Epidermal melanocyte (primary cell): ENCODE data around the gene TLE6.
"Not testable (repeated sequence)": the region's sequence is repeated elsewhere in the genome, so short reads cannot be mapped to it uniquely, and the experiment has no call there.

Source experiments
- DNase-seq: peaks from one replicate; pipeline ENCODE4 v3.0.0; 2011; ENCODE audit warnings: low spot score; ENCODE audit not compliant: insufficient read length

Gene TLE6

GRCh38 chr19:3003046-3003445 lies 25.7 kb downstream of the TLE6 start:
- no peak for DNase-seq

GRCh38 chr19:3004522-3004921 lies 27.2 kb downstream of the TLE6 start:
- no peak for DNase-seq

- no peak for DNase-seq
These were observed 28.0 kb downstream of the TLE6 start for GRCh38 chr19:3005345-3005744.

GRCh38 chr19:3006075-3006767 lies 28.9 kb downstream of the TLE6 start:
- DNase-seq = no peak

GRCh38 chr19:3007975-3008374 lies 30.6 kb downstream of the TLE6 start:
- no peak for DNase-seq

- no peak for DNase-seq
These were observed 31.6 kb downstream of the TLE6 start for GRCh38 chr19:3008994-3009393.

- DNase-seq = no peak
These were observed 33.5 kb downstream of the TLE6 start for GRCh38 chr19:3010871-3011270.

GRCh38 chr19:3012059-3012458 lies 34.7 kb downstream of the TLE6 start:
- not testable (repeated sequence) for DNase-seq

- no peak for DNase-seq
These were observed 35.4 kb downstream of the TLE6 start for GRCh38 chr19:3012621-3013262.

GRCh38 chr19:3013263-3013725 lies 35.9 kb downstream of the TLE6 start:
- no peak for DNase-seq

- DNase-seq = no peak
These were observed 36.8 kb downstream of the TLE6 start for GRCh38 chr19:3014135-3014534.

- no peak for DNase-seq
These were observed 38.0 kb downstream of the TLE6 start for GRCh38 chr19:3015126-3016057.

- DNase-seq = no peak
These were observed 40.6 kb downstream of the TLE6 start for GRCh38 chr19:3017923-3018322.

GRCh38 chr19:3019211-3019854 lies 42.0 kb downstream of the TLE6 start:
- no peak for DNase-seq

- no peak for DNase-seq
These were observed 43.1 kb downstream of the TLE6 start for GRCh38 chr19:3020321-3020960.

GRCh38 chr19:3024509-3024869 lies 47.1 kb downstream of the TLE6 start:
- DNase-seq = no peak

- DNase-seq = no peak
These were observed 47.6 kb downstream of the TLE6 start for GRCh38 chr19:3024870-3025548.

GRCh38 chr19:3025549-3025886 lies 48.2 kb downstream of the TLE6 start:
- DNase-seq = no peak

- DNase-seq = no peak
These were observed 49.4 kb downstream of the TLE6 start for GRCh38 chr19:3026768-3027167.

GRCh38 chr19:3027292-3027691 lies 49.9 kb downstream of the TLE6 start:
- no peak for DNase-seq

- DNase-seq = no peak
These were observed 50.6 kb downstream of the TLE6 start for GRCh38 chr19:3027981-3028304.
